Stimulated activated naive B cell treated with anti-CD40 and anti-IgM and Interleukin-4, amounts not matched to agents 10 μg/mL and 1 μg/mL and 100 μg/mL, for 72 hours (primary cell): ENCODE measurements around the gene SCARB2.

ENCODE experiments used
- ATAC-seq, 2 donors: fragments of 150-1000 bp; cut with Tn5 transposase; replicated peaks; 2 replicates each; pipeline ENCODE4 v1.10.0; 2021; ENCODE audit warnings: moderate library complexity in 1 of 2
- DNase-seq: peaks from one replicate; pipeline ENCODE4 v3.0.0; 2021
- H3K27ac Mint-ChIP-seq: one replicate; pipeline ENCODE4 v1.8.0; 2022; ENCODE audit warnings: mild to moderate bottlenecking, mixed read lengths
- H3K27me3 Mint-ChIP-seq, 2 donors: one replicate each; pipeline ENCODE4 v1.8.0; 2022; ENCODE audit warnings: mixed read lengths in 2 of 2
- H3K36me3 Mint-ChIP-seq, 2 donors: one replicate each; pipeline ENCODE4 v1.8.0; 2022; ENCODE audit warnings: mixed read lengths in 2 of 2, mild to moderate bottlenecking in 1 of 2
- H3K4me1 Mint-ChIP-seq, 2 donors: one replicate each; pipeline ENCODE4 v1.8.0; 2022; ENCODE audit warnings: mixed read lengths in 2 of 2, mild to moderate bottlenecking in 1 of 2
- H3K4me3 Mint-ChIP-seq, 2 donors: one replicate each; pipeline ENCODE4 v1.8.0; 2022; ENCODE audit warnings: mild to moderate bottlenecking in 2 of 2, mixed read lengths in 2 of 2, moderate library complexity in 1 of 2
- H3K9me3 Mint-ChIP-seq, 2 donors: one replicate each; pipeline ENCODE4 v1.8.0; 2022; ENCODE audit warnings: mixed read lengths in 2 of 2, mild to moderate bottlenecking in 1 of 2

Gene SCARB2

GRCh38 chr4:76214177-76214675, 602 bp upstream of the SCARB2 start:
- Mint-ChIP-seq H3K27ac (peak overlapping the region; percentile 89), H3K9me3 (no peaks in the 10 kb centered on the region), H3K4me1 (peaks cover 33 to 53% of the 10 kb centered on the region in 2 donors), H3K36me3 (no peaks in the 10 kb centered on the region), H3K4me3 (peak overlapping the region; percentile 89 to 91), H3K27me3 (no peaks in the 10 kb centered on the region)
- ATAC-seq = peak in 1 of 2 donors; percentile 6
- DNase-seq = no peak

- no peaks in the 10 kb centered on the region for H3K9me3 Mint-ChIP-seq
- no peaks in the 10 kb centered on the region for H3K27me3 Mint-ChIP-seq
- DNase-seq (no peak), ATAC-seq (peak; percentile 12 to 17)
- H3K4me1 Mint-ChIP-seq = peaks cover 41 to 63% of the 10 kb centered on the region in 2 donors
- peak overlapping the region; percentile 92 for H3K27ac Mint-ChIP-seq
- H3K36me3 Mint-ChIP-seq = no peaks in the 10 kb centered on the region
- peak overlapping the region; percentile 84 to 89 for H3K4me3 Mint-ChIP-seq
Observed at GRCh38 chr4:76212851-76213414, 691 bp downstream of the SCARB2 start.

- no peaks in the 10 kb centered on the region for H3K9me3 Mint-ChIP-seq
- H3K4me3 Mint-ChIP-seq = peak overlapping the region; percentile 84 to 89
- DNase-seq = no peak
- no peaks in the 10 kb centered on the region for H3K36me3 Mint-ChIP-seq
- H3K27ac Mint-ChIP-seq = peak overlapping the region; percentile 92
- ATAC-seq = no peak
- H3K4me1 Mint-ChIP-seq = peaks cover 41 to 69% of the 10 kb centered on the region in 2 donors
- no peaks in the 10 kb centered on the region for H3K27me3 Mint-ChIP-seq
Observed at GRCh38 chr4:76211769-76212708, 1.6 kb downstream of the SCARB2 start.

GRCh38 chr4:76210452-76210851, 3.2 kb downstream of the SCARB2 start:
- ATAC-seq (no peak), DNase-seq (no peak)
- Mint-ChIP-seq H3K27ac (peak overlapping the region; percentile 42), H3K27me3 (no peaks in the 10 kb centered on the region), H3K4me1 (peaks cover 39 to 74% of the 10 kb centered on the region in 2 donors), H3K36me3 (no peaks in the 10 kb centered on the region), H3K4me3 (peak overlapping the region in 1 of 2 donors; percentile 14), H3K9me3 (no peaks in the 10 kb centered on the region)

- no peaks in the 10 kb centered on the region for H3K36me3 Mint-ChIP-seq
- ATAC-seq = peak; percentile 40 to 50
- no peak for DNase-seq
- H3K27me3 Mint-ChIP-seq = no peaks in the 10 kb centered on the region
- H3K9me3 Mint-ChIP-seq = no peaks in the 10 kb centered on the region
- peak overlapping the region; percentile 67 for H3K27ac Mint-ChIP-seq
- peak overlapping the region; percentile 54 to 60 for H3K4me3 Mint-ChIP-seq
- H3K4me1 Mint-ChIP-seq = peaks cover 39 to 73% of the 10 kb centered on the region in 2 donors
Observed at GRCh38 chr4:76209881-76210280, 3.7 kb downstream of the SCARB2 start.

- H3K36me3 Mint-ChIP-seq = no peaks in the 10 kb centered on the region
- peak overlapping the region; percentile 44 to 69 for H3K4me3 Mint-ChIP-seq
- ATAC-seq (no peak), DNase-seq (no peak)
- H3K27me3 Mint-ChIP-seq = no peaks in the 10 kb centered on the region
- H3K9me3 Mint-ChIP-seq = no peaks in the 10 kb centered on the region
- no peak overlapping the region for H3K27ac Mint-ChIP-seq
- H3K4me1 Mint-ChIP-seq = peaks cover 30 to 60% of the 10 kb centered on the region in 2 donors
Observed at GRCh38 chr4:76208005-76208765, 5.4 kb downstream of the SCARB2 start.

- Mint-ChIP-seq H3K4me1 (peaks cover 24 to 54% of the 10 kb centered on the region in 2 donors), H3K36me3 (no peaks in the 10 kb centered on the region), H3K4me3 (no peak overlapping the region), H3K27me3 (no peaks in the 10 kb centered on the region), H3K9me3 (no peaks in the 10 kb centered on the region), H3K27ac (no peak overlapping the region)
- DNase-seq (no peak), ATAC-seq (no peak)
Observed at GRCh38 chr4:76207549-76207948, 6.1 kb downstream of the SCARB2 start.

- DNase-seq = no peak
Observed at GRCh38 chr4:76206222-76206942, 7.2 kb downstream of the SCARB2 start.

GRCh38 chr4:76205476-76205875, 8.1 kb downstream of the SCARB2 start:
- Mint-ChIP-seq H3K27me3 (no peaks in the 10 kb centered on the region), H3K4me1 (peaks cover 24 to 41% of the 10 kb centered on the region in 2 donors), H3K4me3 (no peak overlapping the region), H3K9me3 (no peaks in the 10 kb centered on the region), H3K27ac (no peak overlapping the region), H3K36me3 (no peaks in the 10 kb centered on the region)
- ATAC-seq (no peak), DNase-seq (no peak)

More at GRCh38 chr4:76206222-76206942, 7.2 kb downstream of the SCARB2 start:
- Mint-ChIP-seq H3K9me3 (no peaks in the 10 kb centered on the region), H3K4me3 (no peak overlapping the region), H3K27ac (no peak overlapping the region), H3K27me3 (no peaks in the 10 kb centered on the region), H3K36me3 (no peaks in the 10 kb centered on the region), H3K4me1 (peaks cover 19 to 42% of the 10 kb centered on the region in 2 donors)
- no peak for ATAC-seq

GRCh38 chr4:76204936-76205335, 8.7 kb downstream of the SCARB2 start:
- no peaks in the 10 kb centered on the region for H3K9me3 Mint-ChIP-seq
- H3K4me1 Mint-ChIP-seq = peaks cover 22 to 41% of the 10 kb centered on the region in 2 donors
- no peaks in the 10 kb centered on the region for H3K36me3 Mint-ChIP-seq
- no peak for DNase-seq
- ATAC-seq = no peak
- H3K27me3 Mint-ChIP-seq = no peaks in the 10 kb centered on the region
- no peak overlapping the region for H3K4me3 Mint-ChIP-seq
- no peak overlapping the region for H3K27ac Mint-ChIP-seq

- DNase-seq (no peak), ATAC-seq (no peak)
- H3K36me3 Mint-ChIP-seq = no peaks in the 10 kb centered on the region
- no peak overlapping the region for H3K4me3 Mint-ChIP-seq
- peaks cover 19 to 42% of the 10 kb centered on the region in 2 donors for H3K4me1 Mint-ChIP-seq
- H3K9me3 Mint-ChIP-seq = no peaks in the 10 kb centered on the region
- no peaks in the 10 kb centered on the region for H3K27me3 Mint-ChIP-seq
- no peak overlapping the region for H3K27ac Mint-ChIP-seq
Observed at GRCh38 chr4:76203541-76203940, 10.1 kb downstream of the SCARB2 start.

- no peak for DNase-seq
- no peaks in the 10 kb centered on the region for H3K27me3 Mint-ChIP-seq
- no peak overlapping the region for H3K27ac Mint-ChIP-seq
- H3K9me3 Mint-ChIP-seq = no peaks in the 10 kb centered on the region
- H3K4me3 Mint-ChIP-seq = no peak overlapping the region
- H3K36me3 Mint-ChIP-seq = no peaks in the 10 kb centered on the region
- H3K4me1 Mint-ChIP-seq = peaks cover 32 to 53% of the 10 kb centered on the region in 2 donors
- no peak for ATAC-seq
Observed at GRCh38 chr4:76201276-76201675, 12.3 kb downstream of the SCARB2 start.

- no peak for ATAC-seq
- H3K4me3 Mint-ChIP-seq = peak overlapping the region in 1 of 2 donors; percentile 28
- H3K4me1 Mint-ChIP-seq = peaks cover 32 to 55% of the 10 kb centered on the region in 2 donors
- no peak for DNase-seq
- no peaks in the 10 kb centered on the region for H3K36me3 Mint-ChIP-seq
- H3K9me3 Mint-ChIP-seq = no peaks in the 10 kb centered on the region
- H3K27ac Mint-ChIP-seq = no peak overlapping the region
- no peaks in the 10 kb centered on the region for H3K27me3 Mint-ChIP-seq
Observed at GRCh38 chr4:76200771-76201231, 12.8 kb downstream of the SCARB2 start.
